Mesenchymal stem cell (in vitro differentiated cells and primary cell): ENCODE results near the gene CNR2.

Source experiments
- DNase-seq: peaks from one replicate; pipeline ENCODE4 v3.0.0-alpha.2; 2013
- H2AFZ ChIP-seq: one replicate; pipeline ENCODE4 v1.6.1; 2013; ENCODE audit warnings: low read depth, mild to moderate bottlenecking, control low read depth, inconsistent platforms, low read length, moderate library complexity
- H2AK5ac ChIP-seq: 2 replicates; pipeline ENCODE4 v1.6.1; 2013; ENCODE audit warnings: low read length, moderate library complexity, mild to moderate bottlenecking, inconsistent platforms; ENCODE audit not compliant: severe bottlenecking
- H2BK120ac ChIP-seq: one replicate; pipeline ENCODE4 v1.6.1; 2013; ENCODE audit warnings: low read depth, mild to moderate bottlenecking, inconsistent platforms, low read length, moderate library complexity
- H2BK12ac ChIP-seq, 2 experiments: one replicate each; pipeline ENCODE4 v1.6.1; 2013; ENCODE audit warnings: inconsistent platforms in 2 of 2, low read length in 2 of 2, mild to moderate bottlenecking in 2 of 2, moderate library complexity in 2 of 2, control low read depth in 1 of 2
- H2BK15ac ChIP-seq: one replicate; pipeline ENCODE4 v1.6.1; 2013; ENCODE audit warnings: mild to moderate bottlenecking, low read depth, inconsistent platforms; ENCODE audit not compliant: poor library complexity, severe bottlenecking
- H2BK5ac ChIP-seq: 2 replicates; pipeline ENCODE4 v1.6.1; 2013; ENCODE audit warnings: low read depth, mild to moderate bottlenecking, low read length, control low read depth, inconsistent platforms; ENCODE audit not compliant: poor library complexity, severe bottlenecking
- H3K14ac ChIP-seq, 2 experiments: one replicate each; pipeline ENCODE4 v1.6.1; 2013; ENCODE audit warnings: inconsistent platforms in 2 of 2, low read length in 2 of 2, control low read depth in 1 of 2, mild to moderate bottlenecking in 1 of 2, moderate library complexity in 1 of 2
- H3K18ac ChIP-seq, 2 experiments: one replicate each; pipeline ENCODE4 v1.6.1; 2013; ENCODE audit warnings: inconsistent platforms in 2 of 2, low read length in 2 of 2, control low read depth in 1 of 2, low read depth in 1 of 2, mild to moderate bottlenecking in 1 of 2
- H3K23ac ChIP-seq, 2 experiments: one replicate each; pipeline ENCODE4 v1.6.1; 2013; ENCODE audit warnings: inconsistent platforms in 2 of 2, low read length in 2 of 2, mild to moderate bottlenecking in 2 of 2, moderate library complexity in 2 of 2, control low read depth in 1 of 2
- H3K27ac ChIP-seq: 2 replicates; pipeline ENCODE4 v1.5.1; 2013; ENCODE audit warnings: mild to moderate bottlenecking, moderate library complexity, low read length, control low read depth, inconsistent platforms; ENCODE audit not compliant: poor library complexity, severe bottlenecking
- H3K27me3 ChIP-seq, 2 experiments: 2 replicates each; pipeline versions ENCODE4 v1.6.1 to v1.7.0; 2013; ENCODE audit warnings: low read length in 2 of 2, mild to moderate bottlenecking in 2 of 2, moderate library complexity in 2 of 2, control low read depth in 1 of 2, inconsistent platforms in 1 of 2; ENCODE audit not compliant: control insufficient read depth in 1 of 2, insufficient read depth in 1 of 2
- H3K36me3 ChIP-seq, 2 experiments: 2 replicates each; pipeline versions ENCODE4 v1.6.1 to v1.7.0; 2013; ENCODE audit warnings: low read length in 2 of 2, control low read depth in 1 of 2, inconsistent platforms in 1 of 2, low read depth in 1 of 2, mild to moderate bottlenecking in 1 of 2; ENCODE audit not compliant: insufficient read depth in 2 of 2, control insufficient read depth in 1 of 2
- H3K4ac ChIP-seq, 2 experiments: one replicate each; pipeline ENCODE4 v1.6.1; 2013; ENCODE audit warnings: inconsistent platforms in 2 of 2, low read length in 2 of 2, mild to moderate bottlenecking in 2 of 2, moderate library complexity in 2 of 2, control low read depth in 1 of 2, low read depth in 1 of 2
- H3K4me1 ChIP-seq: 2 replicates; pipeline ENCODE4 v1.6.1; 2013; ENCODE audit warnings: low read depth, low read length, control low read depth; ENCODE audit not compliant: control insufficient read depth, insufficient read depth
- H3K4me2 ChIP-seq: 2 replicates; pipeline ENCODE4 v1.6.1; 2013; ENCODE audit warnings: low read length, mild to moderate bottlenecking, inconsistent platforms; ENCODE audit not compliant: poor library complexity, severe bottlenecking
- H3K4me3 ChIP-seq, 2 experiments: 2 replicates each; pipeline versions ENCODE4 v1.5.1 to v1.7.0; 2013; ENCODE audit warnings: low read length in 2 of 2, mild to moderate bottlenecking in 2 of 2, control low read depth in 1 of 2, low read depth in 1 of 2; ENCODE audit not compliant: insufficient read depth in 1 of 2
- H3K79me1 ChIP-seq: replicated peaks from 2 replicates; pipeline ENCODE4 v1.6.1; 2013; ENCODE audit warnings: mild to moderate bottlenecking, control low read depth, low read length, inconsistent platforms; ENCODE audit not compliant: poor library complexity, severe bottlenecking
- H3K9ac ChIP-seq: 2 replicates; pipeline ENCODE4 v1.7.0; 2013; ENCODE audit warnings: mild to moderate bottlenecking, low read length, moderate library complexity
- H3K9me3 ChIP-seq: 2 replicates; pipeline ENCODE4 v1.7.0; 2013; ENCODE audit warnings: mild to moderate bottlenecking, low read length; ENCODE audit not compliant: control insufficient read depth
- H4K8ac ChIP-seq: one replicate; pipeline ENCODE4 v1.6.1; 2013; ENCODE audit warnings: inconsistent platforms, mild to moderate bottlenecking, low read length, moderate library complexity
- H4K91ac ChIP-seq: one replicate; pipeline ENCODE4 v1.6.1; 2013; ENCODE audit warnings: mild to moderate bottlenecking, low read length, inconsistent platforms
- WGBS: methylation state at CpG from one replicate; pipeline ENCODE4 v1.1.7; 2013; ENCODE audit warnings: mixed read lengths; 5-methylcytosine and 5-hydroxymethylcytosine counted together

Gene CNR2

DNA sequence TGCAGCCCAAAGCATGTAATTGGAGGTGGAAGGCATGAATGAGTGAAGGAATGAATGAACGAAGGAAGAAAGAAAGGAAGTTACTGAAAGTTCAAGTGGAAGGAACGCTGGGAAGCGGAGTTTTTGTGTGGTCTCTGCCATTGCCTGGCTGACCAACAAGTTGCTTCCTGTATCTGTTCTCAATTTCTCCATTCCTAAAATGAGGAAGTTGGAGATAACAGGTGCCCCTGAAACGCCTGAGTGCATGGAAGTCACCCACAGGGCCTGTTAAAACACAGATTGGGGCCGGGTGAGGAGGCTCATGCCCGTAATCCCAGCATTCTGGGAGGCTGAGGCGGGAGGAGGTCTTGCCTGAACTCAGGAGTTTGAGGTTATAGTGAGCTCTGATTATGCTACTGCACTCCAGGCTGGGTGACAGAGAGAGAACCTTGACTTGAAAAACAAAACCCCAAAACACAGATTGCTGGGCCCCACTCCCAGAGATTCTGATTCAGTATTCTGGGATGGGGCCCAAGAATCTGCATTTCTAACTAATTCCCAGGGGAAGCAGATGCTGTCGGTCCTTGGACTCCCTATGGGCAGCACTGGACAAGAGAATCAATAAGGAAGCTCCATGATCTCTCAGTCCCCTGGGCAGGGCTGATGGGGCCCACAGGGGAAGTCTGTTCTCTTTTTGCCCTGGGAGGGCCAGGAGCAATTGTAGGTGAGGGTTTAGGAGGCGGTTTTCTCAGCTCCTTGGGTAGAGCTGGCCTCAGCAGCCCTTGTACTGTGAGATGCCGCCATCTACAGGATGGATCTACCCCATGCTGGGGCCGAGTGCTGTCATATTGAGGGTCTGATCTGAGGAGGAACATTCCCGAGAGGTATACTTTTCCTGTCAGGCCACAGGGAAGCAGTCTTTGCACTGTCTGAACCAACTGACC, 3.3 kb upstream of the CNR2 start:
- H2BK5ac ChIP-seq: no peak overlapping the region
- DNase-seq: peak; percentile 72
- no peaks in the 10 kb centered on the region for H3K36me3 ChIP-seq
- no peak overlapping the region for H3K18ac ChIP-seq
- no peak overlapping the region for H2BK12ac ChIP-seq
- no peak overlapping the region for H2BK15ac ChIP-seq
- no peak overlapping the region for H3K27ac ChIP-seq
- no peak overlapping the region for H3K9ac ChIP-seq
- H3K79me1 ChIP-seq: no peaks in the 10 kb centered on the region
- peaks cover 3% of the 10 kb centered on the region for H3K4me1 ChIP-seq
- H3K9me3 ChIP-seq: no peaks in the 10 kb centered on the region
- no peak overlapping the region for H3K23ac ChIP-seq
- H2BK120ac ChIP-seq: no peak overlapping the region
- no peak overlapping the region for H3K14ac ChIP-seq
- 61% methylated on average over 12 of the region's 12 CpGs for WGBS
- no peak overlapping the region for H3K4me3 ChIP-seq
- H2AFZ ChIP-seq: no peak overlapping the region
- H4K91ac ChIP-seq: no peak overlapping the region
- no peak overlapping the region for H3K4ac ChIP-seq
- no peak overlapping the region for H3K4me2 ChIP-seq
- H4K8ac ChIP-seq: no peak overlapping the region
- no peak overlapping the region for H2AK5ac ChIP-seq
- H3K27me3 ChIP-seq: peaks cover 0 to 16% of the 10 kb centered on the region in 2 experiments

DNA sequence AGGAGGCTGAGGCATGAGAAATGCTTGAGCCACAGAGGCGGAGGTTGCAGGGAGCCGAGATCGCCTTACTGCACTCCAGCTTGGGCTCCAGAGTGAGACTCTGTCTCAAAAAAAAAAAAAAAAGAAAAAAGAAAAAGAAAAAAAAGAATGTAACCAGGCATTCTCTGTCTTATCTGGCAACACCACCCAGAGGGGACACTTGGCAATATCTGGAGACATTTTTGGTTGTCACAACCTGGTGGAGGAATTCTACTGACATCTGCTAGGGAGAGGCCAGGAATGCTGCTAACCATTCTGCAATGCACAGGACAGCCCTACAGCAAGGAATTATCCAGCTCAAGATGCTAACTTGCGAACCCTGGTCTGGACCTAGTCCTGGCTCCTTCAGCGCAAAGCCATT, 2.3 kb upstream of the CNR2 start:
- no peaks in the 10 kb centered on the region for H3K9me3 ChIP-seq
- no peak overlapping the region for H3K4ac ChIP-seq
- no peak for DNase-seq
- H3K27me3 ChIP-seq: peaks cover 0 to 26% of the 10 kb centered on the region in 2 experiments
- 90% methylated on average over 5 of the region's 5 CpGs for WGBS
- no peak overlapping the region for H3K9ac ChIP-seq
- H2BK12ac ChIP-seq: no peak overlapping the region
- H2BK5ac ChIP-seq: no peak overlapping the region
- H2BK120ac ChIP-seq: no peak overlapping the region
- H3K36me3 ChIP-seq: no peaks in the 10 kb centered on the region
- H3K4me3 ChIP-seq: no peak overlapping the region
- no peak overlapping the region for H3K18ac ChIP-seq
- H3K79me1 ChIP-seq: no peaks in the 10 kb centered on the region
- peaks cover 3% of the 10 kb centered on the region for H3K4me1 ChIP-seq
- H3K4me2 ChIP-seq: no peak overlapping the region
- H2AFZ ChIP-seq: no peak overlapping the region
- no peak overlapping the region for H2AK5ac ChIP-seq
- no peak overlapping the region for H2BK15ac ChIP-seq
- H3K14ac ChIP-seq: no peak overlapping the region
- H4K91ac ChIP-seq: no peak overlapping the region
- no peak overlapping the region for H3K23ac ChIP-seq
- H4K8ac ChIP-seq: no peak overlapping the region
- no peak overlapping the region for H3K27ac ChIP-seq

DNA sequence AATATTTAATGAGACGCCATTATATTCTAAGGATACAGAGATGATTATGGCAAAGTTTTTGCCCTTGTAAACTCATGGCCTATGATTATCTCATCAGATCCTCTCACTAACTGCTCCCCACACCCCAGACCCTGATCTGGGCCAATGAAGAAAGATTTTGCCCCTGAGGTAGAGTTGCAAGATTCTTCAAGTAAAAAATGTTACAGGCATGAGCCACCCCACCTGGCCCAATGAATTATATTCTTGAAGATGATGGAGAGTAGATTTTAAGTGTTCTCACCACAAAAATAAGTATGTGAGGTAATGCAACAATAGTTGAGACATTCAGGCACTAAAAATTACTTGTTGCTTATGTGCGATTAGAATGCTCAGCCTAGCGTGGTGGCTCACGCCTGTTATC, 1.8 kb upstream of the CNR2 start:
- Histone ChIP-seq H3K9me3 (no peaks in the 10 kb centered on the region), H2BK120ac (no peak overlapping the region), H2AFZ (no peak overlapping the region), H3K4me1 (peaks cover 3% of the 10 kb centered on the region), H3K18ac (no peak overlapping the region), H3K27me3 (peaks cover 0 to 26% of the 10 kb centered on the region in 2 experiments), H3K4me2 (no peak overlapping the region), H3K4ac (no peak overlapping the region), H2AK5ac (no peak overlapping the region), H3K9ac (no peak overlapping the region), H2BK15ac (no peak overlapping the region), H3K79me1 (no peaks in the 10 kb centered on the region), H3K4me3 (no peak overlapping the region), H3K23ac (no peak overlapping the region), H2BK12ac (no peak overlapping the region), H4K8ac (no peak overlapping the region), H3K36me3 (no peaks in the 10 kb centered on the region), H4K91ac (no peak overlapping the region), H3K27ac (no peak overlapping the region), H2BK5ac (no peak overlapping the region), H3K14ac (no peak overlapping the region)
- 95% methylated on average over 4 of the region's 4 CpGs for WGBS
- no peak for DNase-seq

DNA sequence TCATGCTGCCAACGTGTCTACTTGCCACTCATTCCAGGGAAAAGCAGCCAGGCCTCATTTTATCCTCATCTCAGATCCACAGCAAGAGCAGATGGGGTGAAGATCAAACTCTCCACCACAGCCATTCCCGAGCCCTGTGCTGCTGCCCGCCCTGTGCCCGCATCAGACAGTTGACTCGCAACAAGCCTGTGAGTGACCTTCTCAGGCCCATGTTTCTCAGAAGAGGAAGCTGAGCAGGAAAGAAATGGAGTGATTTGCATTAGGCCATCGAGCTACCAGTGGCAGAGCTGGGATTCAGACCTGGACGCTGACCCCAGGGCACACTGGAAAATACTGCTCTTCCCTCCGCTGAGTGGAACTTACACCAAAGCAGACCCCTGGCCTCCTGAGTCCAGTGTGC, 1.2 kb downstream of the CNR2 start:
- H4K8ac ChIP-seq: no peak overlapping the region
- H2AK5ac ChIP-seq: no peak overlapping the region
- H2BK15ac ChIP-seq: no peak overlapping the region
- H2BK120ac ChIP-seq: no peak overlapping the region
- peaks cover under 1% of the 10 kb centered on the region for H3K4me1 ChIP-seq
- whole genome bisulfite sequencing: 85% methylated on average over 8 of the region's 8 CpGs
- no peak overlapping the region for H2AFZ ChIP-seq
- H4K91ac ChIP-seq: no peak overlapping the region
- no peak overlapping the region for H3K4ac ChIP-seq
- H3K79me1 ChIP-seq: no peaks in the 10 kb centered on the region
- H3K9ac ChIP-seq: no peak overlapping the region
- H3K14ac ChIP-seq: no peak overlapping the region
- H3K27ac ChIP-seq: no peak overlapping the region
- no peaks in the 10 kb centered on the region for H3K36me3 ChIP-seq
- H3K27me3 ChIP-seq: peaks cover 8 to 48% of the 10 kb centered on the region in 2 experiments
- H3K4me2 ChIP-seq: no peak overlapping the region
- H3K23ac ChIP-seq: no peak overlapping the region
- H3K4me3 ChIP-seq: no peak overlapping the region
- H2BK5ac ChIP-seq: no peak overlapping the region
- no peak overlapping the region for H3K18ac ChIP-seq
- no peak for DNase-seq
- H2BK12ac ChIP-seq: no peak overlapping the region
- H3K9me3 ChIP-seq: no peaks in the 10 kb centered on the region
